Measurements from ENCODE around the gene XRCC5.

Gene XRCC5

GRCh38 chr2:216086207-216086893 lies 22.8 kb upstream of the XRCC5 start:
- H3K27ac ChIP-seq: no peak overlapping the region
- TF ChIP-seq ZFX (IDR thresholded peaks at IDR 0.05; ENCODE audit: borderline replicate concordance) (no peak), CTCF (IDR thresholded peaks at IDR 0.05) (no peak)

DNA sequence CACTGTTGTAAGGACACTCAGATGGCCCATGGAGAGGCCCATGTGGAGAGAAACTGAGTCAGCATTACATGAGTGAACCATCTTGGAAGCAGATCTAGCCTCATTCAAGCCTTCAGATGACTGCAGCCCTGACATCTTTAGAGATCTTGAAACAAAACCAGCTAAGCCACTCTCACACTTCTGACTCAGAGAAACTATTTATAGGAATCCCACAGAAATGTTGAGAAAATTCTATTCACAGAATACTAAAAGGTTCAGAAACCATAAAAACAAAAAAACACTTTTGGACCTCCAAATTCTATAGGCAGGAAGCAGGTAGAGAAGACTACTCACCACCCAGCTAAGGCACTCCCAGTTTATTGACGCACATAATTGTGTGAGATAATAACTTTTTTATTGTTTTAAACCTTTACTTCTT lies 18.8 kb upstream of the XRCC5 start:
- TF ChIP-seq CTCF (IDR thresholded peaks at IDR 0.05): no peak
- TF ChIP-seq ZFX (IDR thresholded peaks at IDR 0.05; ENCODE audit: borderline replicate concordance): no peak
- H3K27ac ChIP-seq: no peak overlapping the region

- no peak overlapping the region for H3K27ac ChIP-seq
- TF ChIP-seq CTCF (IDR thresholded peaks at IDR 0.05) (no peak), ZFX (IDR thresholded peaks at IDR 0.05; ENCODE audit: borderline replicate concordance) (no peak)
Measured at GRCh38 chr2:216092646-216093045, 16.5 kb upstream of the XRCC5 start.

DNA sequence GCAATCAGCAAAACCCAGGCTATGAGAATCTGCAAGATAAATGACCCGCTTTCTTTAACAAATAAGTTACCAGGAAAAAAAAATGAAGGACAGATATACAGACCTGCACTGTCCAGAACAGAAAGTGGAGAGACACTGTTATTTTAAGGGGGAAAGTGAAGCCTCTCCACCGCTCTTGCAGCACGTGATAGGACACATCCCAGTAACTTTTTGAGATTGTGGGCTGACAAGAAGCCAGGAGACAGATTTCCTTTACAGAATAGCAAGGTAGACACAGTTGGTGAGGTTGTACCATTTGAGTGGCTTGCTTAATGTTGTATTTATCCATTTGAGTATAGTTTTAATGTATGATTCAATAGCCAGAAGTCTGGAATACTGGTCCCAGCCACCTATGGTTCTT lies 14.4 kb upstream of the XRCC5 start:
- H3K27ac ChIP-seq: no peak overlapping the region
- TF ChIP-seq ZFX (IDR thresholded peaks at IDR 0.05; ENCODE audit: borderline replicate concordance) (no peak), CTCF (IDR thresholded peaks at IDR 0.05) (no peak)

DNA sequence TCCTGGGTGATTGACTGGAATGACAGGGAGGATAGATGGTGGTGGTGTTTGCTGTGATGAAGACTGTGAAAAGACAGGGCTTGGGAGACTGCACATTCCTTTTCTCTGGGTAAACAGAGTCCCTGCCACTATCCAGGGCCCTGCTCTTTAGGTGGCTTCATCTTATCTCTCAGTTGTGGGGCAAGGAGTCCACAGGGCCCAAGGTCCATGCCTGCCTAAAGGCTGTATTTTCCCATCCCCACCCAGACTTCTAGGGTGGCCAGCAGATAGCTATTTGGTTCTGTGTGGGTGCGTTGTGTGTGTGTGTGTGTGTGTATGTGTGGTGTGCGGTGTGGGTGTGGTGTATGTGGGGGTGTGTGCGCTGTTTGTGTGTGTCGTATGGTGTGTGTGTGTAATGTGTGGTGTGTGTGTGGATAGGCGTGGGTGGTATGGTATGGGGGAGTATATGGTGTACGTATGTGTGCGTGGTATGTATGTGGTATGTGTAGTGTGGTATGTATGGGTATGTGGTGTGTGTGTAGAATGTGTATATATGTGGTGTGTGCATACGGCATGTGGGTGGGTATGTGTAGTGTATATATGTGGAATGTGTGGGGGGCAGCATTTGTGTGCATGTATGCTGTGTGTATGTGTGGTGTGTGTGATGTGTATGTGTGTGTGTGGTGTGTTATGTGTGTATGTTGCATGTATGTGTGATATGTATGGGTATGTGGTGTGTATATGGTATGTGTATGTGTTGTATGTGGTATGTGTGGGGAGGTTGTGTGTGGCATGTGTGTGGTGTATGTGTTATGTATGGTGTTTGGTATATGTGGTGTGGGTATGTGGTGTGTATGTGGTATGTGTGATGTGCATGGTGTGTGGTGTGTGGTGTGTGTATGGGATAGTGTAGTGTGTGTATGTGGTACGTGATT lies 10.5 kb upstream of the XRCC5 start:
- no peak for TF ChIP-seq CTCF (IDR thresholded peaks at IDR 0.05)
- TF ChIP-seq ZFX (IDR thresholded peaks at IDR 0.05; ENCODE audit: borderline replicate concordance): no peak
- H3K27ac ChIP-seq: no peak overlapping the region

DNA sequence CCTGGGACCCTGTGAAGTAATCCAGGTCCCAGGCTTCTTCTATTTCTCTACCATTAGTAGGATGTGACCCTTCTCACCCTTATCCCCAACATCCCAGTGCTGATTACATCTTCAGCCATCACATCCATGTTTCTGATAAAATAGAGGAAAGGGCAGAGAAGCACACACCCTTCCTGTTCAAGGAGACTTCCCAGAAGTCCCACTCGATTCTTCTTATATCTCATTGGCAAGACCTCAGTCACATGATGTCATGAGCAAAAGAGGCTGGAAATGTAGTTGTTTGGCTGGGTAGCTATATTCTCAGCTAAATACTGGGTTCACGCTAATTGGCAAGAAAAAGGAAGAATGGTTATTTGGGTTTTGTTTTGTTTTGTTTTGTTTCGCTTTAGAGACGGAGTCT lies 8.0 kb upstream of the XRCC5 start:
- TF ChIP-seq CTCF (IDR thresholded peaks at IDR 0.05): no peak
- no peak for TF ChIP-seq ZFX (IDR thresholded peaks at IDR 0.05; ENCODE audit: borderline replicate concordance)
- H3K27ac ChIP-seq: no peak overlapping the region

- no peak overlapping the region for H3K27ac ChIP-seq
- TF ChIP-seq CTCF (IDR thresholded peaks at IDR 0.05) (no peak), ZFX (IDR thresholded peaks at IDR 0.05; ENCODE audit: borderline replicate concordance) (no peak)
Measured at GRCh38 chr2:216103213-216103612, 5.9 kb upstream of the XRCC5 start.
